A549 (cell line): ENCODE results near the gene SYNGR4.

Source experiments
- CHD4 ChIP-seq: fragments of 200-600 bp; sonication (generic); IDR thresholded peaks from 2 replicates; pipeline ENCODE4 v1.6.1; 2016; ENCODE audit warnings: antibody characterized with exemption, mild to moderate bottlenecking, borderline replicate concordance
- EP300 ChIP-seq, 2 experiments: fragments of >200 bp; sonication (Bioruptor Twin); formaldehyde crosslinking; IDR thresholded peaks; 2 replicates in 1 of 2; 3 replicates in 1 of 2; pipeline ENCODE4 v1.6.1; 2016 to 2017
- ESRRA ChIP-seq: fragments of 150-350 bp; IDR thresholded peaks from 2 replicates; pipeline ENCODE4 v1.6.1; 2014; ENCODE audit warnings: mild to moderate bottlenecking, low read length, borderline replicate concordance
- POLR2A ChIP-seq: IDR thresholded peaks from 2 replicates; pipeline ENCODE4 v1.6.1; 2012; ENCODE audit warnings: mild to moderate bottlenecking, low read length
- RAD21 ChIP-seq, 2 experiments: fragments of >200 bp in 1 of 2; sonication (Bioruptor Twin) in 1 of 2; formaldehyde crosslinking in 1 of 2; IDR thresholded peaks in 1 of 2; conservative IDR thresholded peaks in 1 of 2; 2 replicates in 1 of 2; 3 replicates in 1 of 2; pipeline ENCODE4 v1.6.1; 2012 to 2018; ENCODE audit warnings: inconsistent platforms in 1 of 2
- RFX5 ChIP-seq: fragments of 450-650 bp; IDR thresholded peaks from 2 replicates; pipeline ENCODE4 v1.7.1; 2014; ENCODE audit warnings: antibody characterized with exemption, mild to moderate bottlenecking, moderate library complexity
- TF ChIP-seq, protein P1 (sequence below): fragments of >200 bp; sonication (Bioruptor Twin); formaldehyde crosslinking; IDR thresholded peaks from 3 replicates; pipeline ENCODE4 v1.5.1; 2016

DNA sequence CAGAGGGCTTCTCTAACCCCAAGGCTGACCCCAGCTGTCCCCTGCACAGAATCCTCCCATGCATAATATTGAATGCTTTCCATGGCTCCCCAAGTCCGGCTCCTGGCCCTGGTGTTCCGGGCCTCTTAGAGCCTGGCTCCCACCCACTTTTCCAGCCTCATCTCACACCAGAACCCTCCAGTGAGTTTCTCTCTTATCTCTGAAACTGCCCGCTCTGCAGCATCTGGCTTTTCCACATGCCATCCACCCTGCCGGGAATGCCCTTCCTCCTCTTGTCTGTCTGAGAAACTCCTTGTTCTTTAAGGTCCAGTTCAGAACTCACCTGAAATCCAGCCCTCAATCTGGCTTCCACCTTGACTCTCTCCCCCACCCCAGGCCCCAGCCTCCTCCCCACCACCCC lies 6.8 kb downstream of the SYNGR4 start:
- TF ChIP-seq RFX5 (no peak), RAD21 (conservative IDR thresholded peaks at IDR 0.05 in 1 of 2, IDR thresholded peaks at IDR 0.05 in 1 of 2) (no peak), POLR2A (no peak), ESRRA (no peak), CHD4 (no peak), EP300 (IDR thresholded peaks at IDR 0.05) (no peak)
- TF ChIP-seq, protein P1, sequence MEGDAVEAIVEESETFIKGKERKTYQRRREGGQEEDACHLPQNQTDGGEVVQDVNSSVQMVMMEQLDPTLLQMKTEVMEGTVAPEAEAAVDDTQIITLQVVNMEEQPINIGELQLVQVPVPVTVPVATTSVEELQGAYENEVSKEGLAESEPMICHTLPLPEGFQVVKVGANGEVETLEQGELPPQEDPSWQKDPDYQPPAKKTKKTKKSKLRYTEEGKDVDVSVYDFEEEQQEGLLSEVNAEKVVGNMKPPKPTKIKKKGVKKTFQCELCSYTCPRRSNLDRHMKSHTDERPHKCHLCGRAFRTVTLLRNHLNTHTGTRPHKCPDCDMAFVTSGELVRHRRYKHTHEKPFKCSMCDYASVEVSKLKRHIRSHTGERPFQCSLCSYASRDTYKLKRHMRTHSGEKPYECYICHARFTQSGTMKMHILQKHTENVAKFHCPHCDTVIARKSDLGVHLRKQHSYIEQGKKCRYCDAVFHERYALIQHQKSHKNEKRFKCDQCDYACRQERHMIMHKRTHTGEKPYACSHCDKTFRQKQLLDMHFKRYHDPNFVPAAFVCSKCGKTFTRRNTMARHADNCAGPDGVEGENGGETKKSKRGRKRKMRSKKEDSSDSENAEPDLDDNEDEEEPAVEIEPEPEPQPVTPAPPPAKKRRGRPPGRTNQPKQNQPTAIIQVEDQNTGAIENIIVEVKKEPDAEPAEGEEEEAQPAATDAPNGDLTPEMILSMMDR: no peak
